ENCODE data around the gene LTB.
"Not testable (repeated sequence)": the region's sequence is repeated elsewhere in the genome, so short reads cannot be mapped to it uniquely, and the experiment has no call there.

LTB gene

DNA sequence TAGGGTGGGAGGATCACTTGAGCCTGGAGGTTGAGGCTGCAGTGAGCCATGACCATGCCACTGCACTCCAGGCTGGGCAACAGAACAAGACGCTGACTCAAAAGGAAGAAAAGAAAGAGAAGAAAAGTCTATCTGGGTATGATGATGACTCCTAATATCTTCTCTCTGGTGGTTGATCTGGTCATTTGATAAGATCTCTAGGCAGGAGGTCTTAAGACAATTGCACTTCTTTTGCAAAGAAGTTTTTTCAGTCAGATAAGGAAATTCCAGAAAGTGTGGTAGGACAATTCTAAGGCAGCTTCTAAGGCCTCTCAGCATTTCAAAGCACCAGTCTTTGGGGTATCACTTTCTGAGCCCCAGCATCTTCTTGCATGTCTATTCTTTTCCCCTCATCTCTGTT is 25.1 kb upstream of the LTB start:
- no peak for DNase-seq

DNA sequence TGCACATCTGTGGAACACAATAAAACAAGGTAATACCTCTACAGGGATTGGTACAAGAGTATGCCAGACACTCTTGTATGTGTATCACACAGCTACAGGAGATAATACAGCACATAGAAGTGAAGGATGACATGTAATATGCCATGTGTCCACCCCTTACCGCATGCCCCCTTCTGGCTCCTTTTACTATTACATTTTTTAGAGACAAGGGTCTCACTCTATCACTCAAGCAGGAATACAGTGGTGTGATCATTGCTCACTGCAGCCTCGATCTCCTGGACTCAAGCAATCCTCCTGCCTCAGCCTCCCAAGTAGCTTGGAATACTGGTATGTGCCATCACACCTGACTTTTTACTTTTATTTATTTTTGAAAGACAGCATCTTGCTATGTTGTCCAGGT is 14.8 kb upstream of the LTB start:
- DNase-seq: peak; percentile 12

DNA sequence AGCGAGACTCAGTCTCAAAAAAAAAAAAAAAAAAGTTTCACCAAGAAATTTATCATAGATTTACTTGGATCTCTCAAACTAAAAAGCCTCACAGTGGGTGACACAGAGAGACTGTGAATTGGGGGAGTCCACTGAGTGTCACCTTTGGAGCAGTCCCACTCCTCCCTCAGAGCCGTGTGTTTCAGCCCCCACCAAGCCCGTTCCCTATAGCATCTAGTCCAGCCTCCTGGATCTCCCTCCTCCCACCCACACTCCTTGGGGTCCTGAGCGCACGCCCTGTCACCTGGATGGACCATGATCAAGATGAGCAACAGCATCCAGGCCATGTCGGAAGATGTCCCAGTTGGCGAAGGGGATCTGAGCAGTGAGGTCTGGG is 10.2 kb upstream of the LTB start:
- DNase-seq: no peak

DNA sequence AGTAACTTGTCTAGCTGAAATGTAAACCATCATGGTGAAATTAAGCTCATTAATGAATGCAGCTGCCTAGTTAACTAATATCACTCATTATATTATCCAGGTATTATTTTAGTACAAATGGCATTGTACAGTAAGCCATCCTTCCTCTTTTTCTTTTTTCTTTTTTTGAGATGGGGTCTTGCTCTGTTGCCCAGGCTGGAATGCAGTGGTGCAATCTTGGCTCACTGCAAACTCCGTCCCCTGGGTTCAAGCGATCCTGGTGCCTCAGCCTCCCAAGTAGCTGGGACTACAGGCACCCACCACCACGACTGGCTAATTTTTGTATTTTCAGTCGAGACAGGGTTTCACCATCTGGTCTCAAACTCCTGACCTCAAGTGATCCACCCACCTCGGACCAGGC is 8.5 kb upstream of the LTB start:
- not testable (repeated sequence) for DNase-seq

DNA sequence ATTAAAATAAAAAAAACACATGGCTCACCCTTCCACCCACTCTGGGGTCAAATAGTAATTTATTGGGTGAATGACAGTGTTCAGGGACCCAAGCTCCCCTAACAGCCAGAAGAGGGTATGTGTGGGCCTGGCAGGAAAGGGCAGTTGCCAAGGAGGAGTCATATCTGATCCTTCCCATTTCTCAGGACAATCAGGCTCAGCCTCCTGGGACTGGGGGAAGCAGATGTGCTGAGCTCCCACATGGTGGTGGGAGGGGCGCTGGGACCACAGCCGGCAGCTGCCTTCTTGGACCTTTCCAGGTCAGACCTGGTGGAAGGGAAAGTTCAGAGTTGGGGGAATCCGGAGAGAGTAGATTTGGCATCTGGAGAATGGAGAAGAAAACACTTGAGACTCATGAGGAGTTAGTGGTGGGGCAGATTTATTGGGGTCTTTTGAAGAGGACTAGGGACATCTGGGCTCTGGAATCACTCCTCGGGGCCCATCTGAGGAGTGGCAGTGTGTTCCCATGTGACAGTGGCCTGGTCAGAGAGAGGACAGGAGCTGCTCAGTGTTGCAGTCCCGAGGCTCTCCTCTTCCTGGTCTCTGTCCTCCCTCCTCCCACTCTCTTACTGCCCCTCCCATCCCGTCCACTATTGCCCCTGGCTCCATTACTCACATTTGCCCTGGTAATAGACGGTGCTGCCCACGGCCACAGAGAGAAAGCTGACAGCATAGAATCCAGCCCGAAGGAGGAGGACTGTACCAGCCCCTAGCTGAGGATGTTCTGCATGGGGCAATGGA is 6.8 kb upstream of the LTB start:
- DNase-seq: no peak

DNA sequence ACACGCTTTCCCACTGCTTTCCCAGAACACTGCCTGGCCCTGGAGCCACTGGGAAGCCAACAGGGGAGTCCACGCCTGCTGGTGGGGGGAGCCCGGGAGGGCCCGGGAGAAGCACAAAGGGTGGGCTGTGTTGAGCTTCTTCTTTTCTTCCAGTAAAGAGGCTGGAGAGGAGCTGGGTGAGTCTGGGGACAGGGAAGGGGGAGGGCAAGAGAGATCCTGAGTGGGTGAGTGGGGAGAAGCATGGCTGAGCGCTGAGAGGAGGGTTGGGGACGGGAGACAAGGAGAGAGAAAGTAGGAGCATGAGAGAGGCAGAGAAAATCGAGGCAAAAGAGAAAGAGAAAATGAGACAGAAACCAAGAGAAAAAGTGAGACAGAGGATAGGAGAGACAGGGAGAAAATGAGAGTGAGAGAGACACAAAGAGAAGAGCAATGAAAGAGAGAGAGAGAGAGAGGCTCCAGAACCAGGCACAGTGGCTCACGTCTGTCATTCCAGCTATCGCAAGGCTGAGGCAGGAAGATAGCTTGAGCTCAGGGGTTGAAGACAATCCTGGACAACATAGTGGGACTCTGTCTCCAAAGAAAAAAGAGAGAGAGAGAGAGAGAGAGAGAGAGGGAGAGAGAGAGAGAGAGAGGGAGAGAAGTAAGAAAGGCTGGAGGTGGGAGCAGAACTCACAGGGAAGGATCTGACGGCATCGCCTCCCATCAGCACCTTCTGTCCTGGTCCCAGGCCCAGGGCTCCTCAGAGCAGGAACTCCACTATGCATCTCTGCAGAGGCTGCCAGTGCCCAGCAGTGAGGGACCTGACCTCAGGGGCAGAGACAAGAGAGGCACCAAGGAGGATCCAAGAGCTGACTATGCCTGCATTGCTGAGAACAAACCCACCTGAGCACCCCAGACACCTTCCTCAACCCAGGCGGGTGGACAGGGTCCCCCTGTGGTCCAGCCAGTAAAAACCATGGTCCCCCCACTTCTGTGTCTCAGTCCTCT is 5.9 kb upstream of the LTB start:
- DNase-seq: no peak

DNA sequence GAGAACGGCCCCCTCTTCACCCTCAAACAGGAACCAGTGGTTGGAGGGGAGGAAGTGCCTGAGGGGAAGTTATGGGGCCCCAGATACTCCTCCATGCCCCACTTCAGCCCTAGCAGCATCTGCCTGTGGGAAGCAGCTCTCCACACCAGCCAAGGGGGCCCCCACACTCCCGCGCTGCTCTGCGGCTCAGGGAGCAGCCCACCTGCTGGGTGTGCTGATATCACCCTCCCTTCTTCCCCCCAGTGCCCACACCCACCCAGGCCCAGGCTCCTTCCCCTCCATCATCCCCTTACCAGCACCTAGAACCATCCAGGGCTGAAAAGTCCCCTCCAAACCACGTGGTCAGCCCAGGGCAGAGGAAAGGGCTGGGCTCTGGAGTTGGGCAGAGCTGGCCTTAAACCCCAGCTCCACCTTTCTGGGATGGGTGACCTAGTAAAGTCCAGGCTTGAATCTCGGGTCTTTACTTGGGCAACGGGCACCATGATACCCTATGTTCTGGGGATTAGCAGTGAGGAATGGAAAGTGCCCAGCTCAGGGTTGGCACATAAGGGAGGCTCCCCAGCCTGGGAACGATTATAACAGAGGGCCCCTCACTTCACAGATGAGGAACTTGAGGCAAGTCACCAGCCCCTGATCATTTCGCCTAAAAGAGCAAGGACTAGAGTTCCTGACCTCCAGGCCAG is 4.5 kb upstream of the LTB start:
- DNase-seq: no peak

DNA sequence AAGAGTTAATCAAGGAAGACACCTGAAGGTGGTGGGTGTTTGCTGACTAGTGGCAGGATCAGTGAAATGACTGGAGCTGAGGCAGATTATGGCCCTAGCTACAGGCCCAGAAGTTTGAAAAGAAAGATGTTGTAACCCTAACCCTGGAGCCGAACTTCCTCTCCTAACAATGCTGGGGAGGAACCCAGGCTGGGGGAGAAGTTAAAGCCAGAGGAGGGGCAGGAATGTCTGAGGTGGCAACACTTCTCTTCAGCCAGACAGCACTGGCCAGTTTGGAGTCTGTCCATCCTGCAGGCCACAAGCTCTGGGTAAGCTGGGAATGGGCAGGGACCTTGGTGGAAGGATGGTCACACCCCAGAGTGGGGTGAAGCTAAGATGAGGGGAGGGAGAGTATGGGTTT is 3.8 kb upstream of the LTB start, which contains the start of gene LST1:
Gene LST1 (plus strand): TSS at position 270 of the 400 bp plus-strand sequence. CDS start 1,023 bp downstream, outside the sequence.
- no peak for DNase-seq

DNA sequence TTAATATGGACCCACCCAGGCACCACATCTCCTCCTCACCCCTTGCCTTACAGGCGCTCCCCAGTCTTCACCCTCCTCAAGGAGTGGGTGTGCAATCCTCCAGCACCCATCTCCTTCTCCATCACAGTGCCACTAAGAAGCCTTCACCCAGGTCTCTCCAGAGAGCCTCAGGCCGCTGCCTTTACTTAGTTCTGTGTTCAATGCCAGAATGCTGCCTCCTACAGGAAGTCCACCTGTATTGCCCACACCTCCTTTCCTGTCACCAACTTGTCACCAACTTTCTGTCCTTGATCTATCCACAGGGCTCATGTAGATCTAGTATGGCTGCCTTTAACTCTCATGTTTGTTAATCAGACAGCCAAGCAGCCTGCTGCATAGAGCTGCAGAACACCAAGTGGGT is 3.3 kb upstream of the LTB start:
- DNase-seq: no peak

DNA sequence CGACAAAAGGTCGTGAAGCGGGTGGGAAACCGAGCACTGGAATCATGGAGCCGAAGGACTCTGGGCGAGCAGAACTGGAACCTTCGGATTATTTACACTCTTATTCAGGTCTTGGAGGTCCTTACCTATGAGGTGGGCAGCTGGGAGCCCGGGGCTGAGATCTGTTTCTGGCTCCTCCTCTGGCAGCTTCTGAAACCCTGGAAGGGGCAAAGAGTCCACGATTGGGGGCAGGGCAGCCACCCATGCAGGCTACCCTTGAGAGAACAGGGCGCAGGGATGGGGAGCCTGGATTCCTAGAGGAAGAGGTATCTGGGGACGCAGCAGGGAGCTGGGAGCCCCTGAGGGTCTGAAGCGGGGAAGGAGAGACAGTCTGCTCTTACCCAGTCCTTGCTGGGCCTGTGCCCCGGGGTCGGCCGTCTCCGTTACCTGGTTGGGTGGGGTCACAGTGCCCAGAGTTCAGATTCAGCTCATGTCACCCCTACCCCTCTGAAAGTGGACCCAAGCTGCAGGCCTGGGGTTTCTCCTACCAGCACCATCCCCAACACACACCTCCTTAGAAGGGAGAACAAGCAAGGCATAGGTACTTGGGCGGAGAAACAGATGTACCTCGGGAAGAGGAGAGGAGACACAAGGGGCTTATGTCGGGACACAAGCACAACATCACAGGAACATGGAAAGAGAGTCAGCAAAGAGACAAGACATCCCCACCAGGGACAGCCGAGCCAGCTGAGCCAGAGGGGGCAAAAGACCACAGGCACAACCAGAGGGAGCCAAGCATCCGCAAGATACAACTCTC is 592 bp downstream of the LTB start:
- no peak for DNase-seq

DNA sequence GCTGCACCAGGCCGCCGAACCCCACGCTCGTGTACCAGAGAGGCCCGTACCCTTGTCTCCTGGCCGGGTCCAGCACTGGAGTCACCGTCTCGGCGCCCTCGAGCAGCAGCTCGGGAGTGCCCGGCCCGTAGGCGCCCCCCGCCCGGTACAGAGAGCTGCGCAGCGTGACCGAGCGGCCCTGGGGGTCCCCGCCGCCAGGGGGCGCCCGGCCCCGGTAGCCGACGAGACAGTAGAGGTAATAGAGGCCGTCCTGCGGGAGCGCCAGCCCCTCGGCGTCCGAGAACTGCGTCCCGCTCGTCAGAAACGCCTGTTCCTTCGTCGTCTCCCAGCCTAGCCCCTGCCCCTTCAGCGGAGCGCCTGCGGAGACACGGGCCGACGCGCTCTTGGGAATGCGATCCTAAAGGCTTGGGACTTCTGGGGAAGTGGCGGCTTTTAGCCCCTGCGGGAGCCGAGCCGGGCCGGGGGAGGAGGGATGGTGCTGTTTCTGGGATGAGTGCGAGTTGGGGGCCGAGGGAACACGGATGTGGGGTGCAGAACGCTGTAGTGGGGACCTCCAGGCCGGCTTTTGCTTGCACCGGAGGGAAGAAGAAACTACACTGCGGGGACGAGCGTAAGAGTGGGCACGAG is 1.3 kb downstream of the LTB start:
- peak; percentile 61 for DNase-seq

DNA sequence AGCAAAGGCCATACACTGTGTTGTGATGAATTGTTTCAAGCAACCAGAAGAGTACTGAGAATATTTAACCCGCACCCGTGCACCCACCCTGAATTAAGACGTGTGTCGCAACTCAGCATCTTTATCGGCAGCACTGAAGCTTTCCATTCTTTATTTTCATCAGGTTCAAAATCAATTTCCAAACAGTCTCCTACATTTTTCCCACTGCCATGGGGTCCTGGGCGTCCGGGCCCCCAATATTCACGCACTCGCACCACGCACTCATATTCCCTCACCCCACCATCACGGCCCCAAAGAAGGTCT is 1.8 kb downstream of the LTB start:
- no peak for DNase-seq

DNA sequence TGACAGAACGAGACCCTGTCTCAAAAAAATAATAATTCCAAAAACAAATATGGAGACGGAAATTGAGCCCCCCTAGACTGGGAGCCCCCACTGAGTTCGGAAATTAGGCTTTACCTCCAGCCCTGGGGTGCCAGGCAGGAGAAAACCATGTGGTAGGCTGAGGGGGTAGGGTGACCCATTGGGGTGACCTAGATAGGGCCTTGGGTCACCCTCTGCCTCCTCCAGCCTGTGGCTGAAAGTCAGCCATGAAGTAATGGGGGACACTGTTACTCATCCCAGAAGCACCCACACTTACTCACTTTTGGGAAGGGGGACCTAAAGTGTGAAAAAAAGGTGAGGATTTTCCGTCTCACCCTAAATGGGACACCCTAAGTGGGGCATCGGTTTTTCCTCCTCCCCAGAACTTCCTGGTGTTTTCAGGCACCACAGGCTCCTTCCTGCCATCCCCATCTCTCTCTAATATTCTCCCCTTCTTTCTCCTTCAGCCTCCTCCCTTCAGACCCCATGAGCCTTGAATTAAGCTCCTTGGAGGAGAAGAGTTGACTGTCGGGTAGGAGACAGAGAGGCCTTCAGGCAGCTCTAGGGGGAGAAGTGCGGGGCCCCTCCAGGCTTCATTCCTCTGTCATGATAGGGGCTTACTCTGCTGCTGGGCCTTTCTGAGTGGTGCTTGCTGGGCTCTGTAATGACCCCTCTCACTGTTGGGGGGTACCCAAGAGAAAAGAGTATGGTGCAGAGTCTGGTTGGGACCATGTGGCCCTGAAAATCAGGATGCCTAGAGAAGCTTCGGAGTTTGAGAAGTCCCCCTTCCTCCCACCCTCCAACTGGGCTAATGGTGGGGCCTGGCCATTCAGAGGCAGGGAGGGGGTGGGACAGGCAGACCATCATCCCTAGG is 2.4 kb downstream of the LTB start:
- no peak for DNase-seq

DNA sequence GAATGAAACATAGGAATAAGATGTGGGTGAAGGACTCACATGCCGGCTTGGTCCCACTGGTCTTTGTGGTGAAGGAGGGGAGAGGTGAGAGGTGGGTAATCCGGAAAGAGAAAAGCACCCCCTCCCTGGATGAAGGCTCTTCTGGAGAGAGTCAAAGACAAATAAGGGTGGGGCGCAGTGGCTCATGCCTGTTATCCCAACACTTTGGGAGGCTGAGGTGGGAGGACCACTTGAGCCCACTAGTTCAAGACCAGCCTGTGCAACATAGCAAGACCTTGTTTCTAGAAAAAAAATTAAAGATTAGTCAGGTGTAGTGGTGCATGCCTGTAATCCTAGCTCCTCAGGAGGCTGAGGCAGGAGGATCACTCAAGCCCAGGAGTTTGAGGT is 3.1 kb downstream of the LTB start:
- DNase-seq: no peak

DNA sequence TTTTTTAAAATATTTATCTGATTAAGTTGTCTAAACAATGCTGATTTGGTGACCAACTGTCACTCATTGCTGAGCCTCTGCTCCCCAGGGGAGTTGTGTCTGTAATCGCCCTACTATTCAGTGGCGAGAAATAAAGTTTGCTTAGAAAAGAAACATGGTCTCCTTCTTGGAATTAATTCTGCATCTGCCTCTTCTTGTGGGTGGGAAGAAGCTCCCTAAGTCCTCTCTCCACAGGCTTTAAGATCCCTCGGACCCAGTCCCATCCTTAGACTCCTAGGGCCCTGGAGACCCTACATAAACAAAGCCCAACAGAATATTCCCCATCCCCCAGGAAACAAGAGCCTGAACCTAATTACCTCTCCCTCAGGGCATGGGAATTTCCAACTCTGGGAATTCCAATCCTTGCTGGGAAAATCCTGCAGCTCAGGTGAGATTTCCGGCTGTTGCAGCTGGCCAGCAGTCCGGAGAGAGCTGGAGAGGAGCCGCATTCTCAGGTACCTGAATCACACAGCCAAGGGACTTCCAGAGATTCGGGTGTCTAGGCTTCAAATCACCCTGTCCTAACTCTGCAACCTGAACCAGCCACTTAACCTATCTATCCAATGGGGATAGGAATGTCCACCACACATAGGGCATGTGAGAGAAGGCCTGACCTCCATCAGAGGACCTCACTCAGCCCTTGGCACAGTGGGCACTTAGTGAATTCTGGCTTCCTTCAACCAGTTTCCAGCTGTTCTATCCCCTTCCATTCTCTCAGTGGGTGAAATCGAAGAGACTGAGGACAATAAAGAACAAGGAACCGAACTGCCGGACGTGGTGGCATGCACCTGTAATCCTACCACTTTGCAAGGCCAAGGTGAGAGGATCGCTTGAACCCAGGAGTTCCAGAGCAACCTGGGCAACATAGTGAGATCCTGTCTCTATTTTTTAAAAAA is 3.8 kb downstream of the LTB start:
- no peak for DNase-seq

DNA sequence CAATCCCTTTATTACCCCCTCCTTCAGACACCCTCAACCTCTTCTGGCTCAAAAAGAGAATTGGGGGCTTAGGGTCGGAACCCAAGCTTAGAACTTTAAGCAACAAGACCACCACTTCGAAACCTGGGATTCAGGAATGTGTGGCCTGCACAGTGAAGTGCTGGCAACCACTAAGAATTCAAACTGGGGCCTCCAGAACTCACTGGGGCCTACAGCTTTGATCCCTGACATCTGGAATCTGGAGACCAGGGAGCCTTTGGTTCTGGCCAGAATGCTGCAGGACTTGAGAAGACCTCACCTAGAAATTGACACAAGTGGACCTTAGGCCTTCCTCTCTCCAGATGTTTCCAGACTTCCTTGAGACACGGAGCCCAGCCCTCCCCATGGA is 4.7 kb downstream of the LTB start:
- DNase-seq: no peak

DNA sequence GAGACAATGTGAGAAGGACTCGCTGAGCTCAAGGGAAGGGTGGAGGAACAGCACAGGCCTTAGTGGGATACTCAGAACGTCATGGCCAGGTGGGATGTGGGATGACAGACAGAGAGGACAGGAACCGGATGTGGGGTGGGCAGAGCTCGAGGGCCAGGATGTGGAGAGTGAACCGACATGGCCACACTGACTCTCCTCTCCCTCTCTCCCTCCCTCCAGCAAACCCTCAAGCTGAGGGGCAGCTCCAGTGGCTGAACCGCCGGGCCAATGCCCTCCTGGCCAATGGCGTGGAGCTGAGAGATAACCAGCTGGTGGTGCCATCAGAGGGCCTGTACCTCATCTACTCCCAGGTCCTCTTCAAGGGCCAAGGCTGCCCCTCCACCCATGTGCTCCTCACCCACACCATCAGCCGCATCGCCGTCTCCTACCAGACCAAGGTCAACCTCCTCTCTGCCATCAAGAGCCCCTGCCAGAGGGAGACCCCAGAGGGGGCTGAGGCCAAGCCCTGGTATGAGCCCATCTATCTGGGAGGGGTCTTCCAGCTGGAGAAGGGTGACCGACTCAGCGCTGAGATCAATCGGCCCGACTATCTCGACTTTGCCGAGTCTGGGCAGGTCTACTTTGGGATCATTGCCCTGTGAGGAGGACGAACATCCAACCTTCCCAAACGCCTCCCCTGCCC is 5.2 kb downstream of the LTB start:
- no peak for DNase-seq

DNA sequence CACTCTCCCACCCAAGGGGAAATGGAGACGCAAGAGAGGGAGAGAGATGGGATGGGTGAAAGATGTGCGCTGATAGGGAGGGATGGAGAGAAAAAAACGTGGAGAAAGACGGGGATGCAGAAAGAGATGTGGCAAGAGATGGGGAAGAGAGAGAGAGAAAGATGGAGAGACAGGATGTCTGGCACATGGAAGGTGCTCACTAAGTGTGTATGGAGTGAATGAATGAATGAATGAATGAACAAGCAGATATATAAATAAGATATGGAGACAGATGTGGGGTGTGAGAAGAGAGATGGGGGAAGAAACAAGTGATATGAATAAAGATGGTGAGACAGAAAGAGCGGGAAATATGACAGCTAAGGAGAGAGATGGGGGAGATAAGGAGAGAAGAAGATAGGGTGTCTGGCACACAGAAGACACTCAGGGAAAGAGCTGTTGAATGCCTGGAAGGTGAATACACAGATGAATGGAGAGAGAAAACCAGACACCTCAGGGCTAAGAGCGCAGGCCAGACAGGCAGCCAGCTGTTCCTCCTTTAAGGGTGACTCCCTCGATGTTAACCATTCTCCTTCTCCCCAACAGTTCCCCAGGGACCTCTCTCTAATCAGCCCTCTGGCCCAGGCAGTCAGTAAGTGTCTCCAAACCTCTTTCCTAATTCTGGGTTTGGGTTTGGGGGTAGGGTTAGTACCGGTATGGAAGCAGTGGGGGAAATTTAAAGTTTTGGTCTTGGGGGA is 6.1 kb downstream of the LTB start:
- no peak for DNase-seq

Measured in SHP77 treated with DMSO at 0.1 percent for 48 hours (cell line).